K562 (cell line): ENCODE data around the gene VPS18. TPM values are rescaled to one million over a fixed set of nuclear protein-coding genes. Genes with fewer than 3 reads are reported as not detected.

Experiments used
- ATAC-seq: fragments of 200-7000 bp; cut with Tn5 transposase; 3 replicates; pipeline ENCODE4 v1.9.1; 2020; ENCODE audit warnings: moderate library complexity
- BruUV-seq: library from RNA; stranded (reverse); fragments of 400-500 nt; replicated peaks from 2 replicates; lab custom pipeline; 2021; lab: Mats Ljungman, UMichigan
- CTCF ChIA-PET: fragments of 300-600 bp; formaldehyde crosslinking; extraction: SDS; loops from one replicate; lab custom pipeline; 2021; ENCODE audit warnings: low intra/inter-chr PET ratio; lab: Yijun Ruan, JAX
- POLR2A ChIA-PET: fragments of 300-600, 350-650 bp; sonication (Branson Sonifier 250); formaldehyde crosslinking; extraction: SDS; loops from one replicate; lab custom pipeline; 2021; ENCODE audit warnings: antibody characterized with exemption, inconsistent platforms; lab: Yijun Ruan, JAX
- DNase-seq, 4 experiments: peaks; one replicate each; pipeline versions ENCODE4 v3.0.0 to v3.0.0-alpha.2; 2011 to 2018; ENCODE audit warnings: low spot score in 3 of 4, mixed read lengths in 3 of 4; ENCODE audit errors: extremely low read depth in 1 of 4
- FAIRE-seq: peaks from 2 replicates; lab custom pipeline; 2011; peaks lifted over from hg19 to GRCh38; lab: Jason Lieb, UNC
- H2AFZ ChIP-seq: 2 replicates; pipeline ENCODE4 v1.6.0; 2011; ENCODE audit warnings: low read depth, low read length, control low read depth, inconsistent platforms
- H3K27ac ChIP-seq: fragments of 200-600 bp; 3 replicates; pipeline ENCODE4 v1.8.0; 2011; ENCODE audit warnings: low read depth, mild to moderate bottlenecking, control low read depth, inconsistent platforms, low read length, moderate library complexity, mixed read lengths; ENCODE audit errors: extremely low read depth
- H3K27me3 ChIP-seq, 2 experiments: fragments of 300-600 bp in 1 of 2; 2 replicates in 1 of 2; 3 replicates in 1 of 2; pipeline versions ENCODE4 v1.6.0 to v1.8.0; 2011; ENCODE audit warnings: inconsistent platforms in 2 of 2, low read length in 2 of 2, mild to moderate bottlenecking in 1 of 2, mixed read lengths in 1 of 2, moderate library complexity in 1 of 2; ENCODE audit not compliant: control insufficient read depth in 2 of 2, insufficient read depth in 2 of 2
- H3K36me3 ChIP-seq: fragments of 300-600 bp; 3 replicates; pipeline ENCODE4 v1.8.0; 2011; ENCODE audit warnings: mild to moderate bottlenecking, low read length, inconsistent platforms; ENCODE audit not compliant: control insufficient read depth, insufficient read depth
- H3K4me1 ChIP-seq, 2 experiments: fragments of 200-600 bp in 1 of 2; replicated peaks in 1 of 2; 2 replicates in 1 of 2; 3 replicates in 1 of 2; pipeline versions ENCODE4 v1.5.1 to v1.8.0; 2011; ENCODE audit warnings: inconsistent platforms in 2 of 2, low read length in 2 of 2, mild to moderate bottlenecking in 1 of 2, mixed read lengths in 1 of 2, moderate library complexity in 1 of 2; ENCODE audit not compliant: control insufficient read depth in 2 of 2, insufficient read depth in 2 of 2
- H3K4me2 ChIP-seq: 2 replicates; pipeline ENCODE4 v1.6.1; 2011; ENCODE audit warnings: low read length, control low read depth, inconsistent platforms, mixed read lengths; ENCODE audit not compliant: insufficient read depth
- H3K4me3 ChIP-seq: fragments of 200-600 bp; sonication (generic), shearing (Covaris generic); 2 replicates; pipeline ENCODE4 v1.5.1; 2016; ENCODE audit warnings: control low read depth, inconsistent platforms
- H3K79me2 ChIP-seq: fragments of 200-600 bp; 3 replicates; pipeline ENCODE4 v1.8.0; 2011; ENCODE audit warnings: low read length, inconsistent platforms; ENCODE audit not compliant: control insufficient read depth, insufficient read depth
- H3K9ac ChIP-seq, 2 experiments: 2 replicates each; pipeline versions ENCODE4 v1.6.0 to v1.6.1; 2011; ENCODE audit warnings: low read depth in 2 of 2, low read length in 2 of 2, control low read depth in 1 of 2, inconsistent platforms in 1 of 2, mild to moderate bottlenecking in 1 of 2, mixed read lengths in 1 of 2; ENCODE audit not compliant: insufficient read depth in 1 of 2
- H3K9me1 ChIP-seq: one replicate; pipeline ENCODE4 v1.6.0; 2011; ENCODE audit warnings: inconsistent platforms, mild to moderate bottlenecking, low read length, moderate library complexity; ENCODE audit not compliant: control insufficient read depth, insufficient read depth
- H3K9me3 ChIP-seq: replicated peaks from 2 replicates; pipeline ENCODE4 v1.5.1; 2011; ENCODE audit warnings: low read depth, low read length, inconsistent platforms; ENCODE audit not compliant: control insufficient read depth, insufficient read depth
- H4K20me1 ChIP-seq: replicated peaks from 2 replicates; pipeline ENCODE4 v1.6.1; 2011; ENCODE audit warnings: low read length, inconsistent platforms, mixed read lengths; ENCODE audit not compliant: control insufficient read depth, insufficient read depth
- HNRNPLL ChIP-seq: fragments of 200-400 bp; formaldehyde crosslinking; IDR thresholded peaks from 2 replicates; pipeline ENCODE4 v1.6.1; 2017; ENCODE audit warnings: low read length, low read depth, mild to moderate bottlenecking; ENCODE audit not compliant: poor library complexity, severe bottlenecking
- L3MBTL2 ChIP-seq: fragments of 450-650 bp; IDR thresholded peaks from 2 replicates; pipeline ENCODE4 v1.6.1; 2016; ENCODE audit warnings: mild to moderate bottlenecking, moderate library complexity
- MEF2A ChIP-seq: IDR thresholded peaks from 2 replicates; pipeline ENCODE4 v1.6.1; 2011; ENCODE audit warnings: low read depth, mild to moderate bottlenecking, low read length, moderate library complexity; ENCODE audit not compliant: control insufficient read depth
- POLR2G ChIP-seq: fragments of 200-400 bp; formaldehyde crosslinking; IDR thresholded peaks from 2 replicates; pipeline ENCODE4 v1.6.1; 2017; ENCODE audit warnings: low read depth, mild to moderate bottlenecking, antibody characterized with exemption, low read length, moderate library complexity
- RNF2 ChIP-seq: sonication (generic); IDR thresholded peaks from 2 replicates; pipeline ENCODE4 v1.6.1; 2016
- TAF7 ChIP-seq: fragments of 450-650 bp; IDR thresholded peaks from 2 replicates; pipeline ENCODE4 v1.6.1; 2016; ENCODE audit warnings: missing genetic modification characterization, missing compliant biosample characterization
- TOE1 ChIP-seq, 2 experiments: fragments of 450-650 bp in 1 of 2; sonication (generic) in 1 of 2; formaldehyde crosslinking in 1 of 2; IDR thresholded peaks; 2 replicates each; pipeline versions ENCODE4 v1.7.1 to v1.8.0; 2016 to 2022; ENCODE audit warnings: borderline replicate concordance in 2 of 2, mild to moderate bottlenecking in 2 of 2, antibody characterized with exemption in 1 of 2, inconsistent platforms in 1 of 2, low read depth in 1 of 2, missing genetic modification reagents in 1 of 2, moderate library complexity in 1 of 2
- YY1 ChIP-seq, 3 experiments: IDR thresholded peaks; 2 replicates each; pipeline ENCODE4 v1.6.1; 2011; ENCODE audit warnings: low read length in 2 of 3, mild to moderate bottlenecking in 2 of 3, moderate library complexity in 2 of 3, borderline replicate concordance in 1 of 3, control low read depth in 1 of 3, low read depth in 1 of 3; ENCODE audit not compliant: insufficient read depth in 3 of 3, insufficient replicate concordance in 2 of 3, control insufficient read depth in 1 of 3, insufficient read length in 1 of 3; ENCODE audit errors: extremely low read depth in 1 of 3
- WGBS: fragments of 100-300 bp; shearing (Covaris generic); methylation state at CpG from one replicate; pipeline ENCODE4 v1.1.6; 2016; ENCODE audit warnings: low coverage, mixed read lengths; ENCODE audit not compliant: insufficient coverage; ENCODE audit errors: missing lambda C conversion rate; 5-methylcytosine and 5-hydroxymethylcytosine counted together
- in situ Hi-C: fragments of 300-500 bp; cut with MboI; formaldehyde crosslinking; loops from 4 replicates; pipeline ENCODE4 v1.15.0; 2018; ENCODE audit warnings: inconsistent platforms, mixed read lengths
- intact Hi-C: fragments of 100-400 bp; cut with micrococcal nuclease; formaldehyde crosslinking; loops from 2 replicates; pipeline ENCODE4 v1.14.2; 2022
- polyA plus RNA-seq, 8 experiments: library from polyadenylated mRNA; depleted of rRNA in 4 of 8; stranded (reverse) in 5 of 8; unstranded in 3 of 8; fragments of >200 nt; fragmentation: Nextera tagmentation in 2 of 8; fragmentation: Illumina TruSeq in 1 of 8; extraction: Ambion mirVana in 2 of 8; extraction: Trizol in 1 of 8; gene quantifications; 2 replicates each; pipeline versions ENCODE4 v1.2.1 to v1.2.3, GENCODE V29; 2011 to 2014; ENCODE audit warnings: inconsistent platforms in 1 of 8, missing spikeins in 1 of 8
- total RNA-seq, 7 experiments: library from RNA; depleted of rRNA in 6 of 7; stranded (reverse); fragments of >200 nt in 6 of 7; fragmentation: Illumina TruSeq in 2 of 7; extraction: Trizol in 2 of 7; gene quantifications; 2 replicates each; pipeline versions ENCODE4 v1.2.1 to v1.2.3, GENCODE V29; 2011 to 2021; ENCODE audit warnings: low replicate concordance in 1 of 7
- TF ChIP-seq, protein P1 (sequence below): IDR thresholded peaks from 3 replicates; pipeline ENCODE4 v1.6.1; 2011; ENCODE audit warnings: borderline replicate concordance, mild to moderate bottlenecking, moderate library complexity; ENCODE audit not compliant: insufficient read length; ENCODE audit errors: extremely low read depth
- TF ChIP-seq, protein P2 (sequence below): sonication (generic); formaldehyde crosslinking; IDR thresholded peaks from 2 replicates; pipeline ENCODE4 v1.9.0; 2022; ENCODE audit warnings: mild to moderate bottlenecking, missing genetic modification reagents
- TF ChIP-seq, protein P3 (sequence below): fragments of 250-450 bp; sonication (Bioruptor Pico); IDR thresholded peaks from 2 replicates; pipeline ENCODE4 v1.8.0; 2022; ENCODE audit warnings: inconsistent platforms, mild to moderate bottlenecking, moderate library complexity, borderline replicate concordance
- TF ChIP-seq, protein P4 (sequence below): fragments of 450-650 bp; IDR thresholded peaks from 2 replicates; pipeline ENCODE4 v1.6.1; 2016; ENCODE audit warnings: low read depth, mild to moderate bottlenecking, moderate library complexity

VPS18 gene
- total and polyA plus RNA-seq, 9 of the 15 experiments (the other 6 are each of a cell fraction or from before 2014, with no cell fraction given), result 0.73 to 19.9 (median 8.5) TPM

DNA sequence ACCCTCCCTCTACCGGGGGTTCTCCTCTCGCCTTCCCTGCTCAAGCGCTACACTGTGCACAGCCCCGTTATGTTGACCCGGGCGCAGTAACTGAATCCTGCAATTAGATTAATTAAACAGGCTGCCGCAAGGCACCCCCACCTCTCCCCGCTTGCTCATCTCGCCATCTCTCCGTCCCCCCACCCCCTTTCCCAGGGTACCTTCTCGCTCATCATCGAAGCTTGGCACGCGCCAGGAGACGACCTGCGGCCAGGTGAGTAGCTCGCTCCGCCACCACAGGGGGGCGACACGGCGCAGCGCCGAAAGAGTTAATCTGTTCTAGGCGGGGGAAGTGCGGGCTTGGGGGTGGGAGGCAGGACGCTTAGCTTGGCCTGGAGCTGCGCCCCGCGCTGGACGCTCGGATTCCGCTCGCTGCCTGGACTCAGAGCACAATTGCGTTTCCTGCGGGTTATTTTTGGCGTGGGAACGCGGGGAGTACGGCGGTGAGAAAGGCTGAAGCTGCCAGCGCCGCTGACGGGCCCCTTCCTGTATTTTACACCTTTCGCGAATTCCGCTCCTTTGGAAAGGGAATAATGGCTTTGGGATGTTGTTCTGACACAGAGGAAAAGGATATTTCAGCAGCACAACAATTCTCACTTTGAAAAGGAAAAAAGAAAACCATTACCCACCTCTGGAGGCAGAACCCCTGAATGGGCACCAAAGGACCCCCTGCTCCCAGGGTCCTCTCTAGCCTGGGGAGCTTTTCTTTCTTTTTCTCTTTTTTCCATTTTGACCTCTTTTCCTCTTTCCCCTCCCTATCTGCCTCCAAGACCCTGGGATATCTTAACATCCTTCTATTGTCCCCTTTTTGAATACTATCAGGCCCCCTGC lies 36.4 kb downstream of the VPS18 start:
- H3K36me3 ChIP-seq, result no peaks in the 10 kb centered on the region
- peak; percentile 82 to 84 (median 83) for DNase-seq
- peak; percentile 84 for FAIRE-seq
- POLR2A ChIA-PET, result interaction anchor here (0.6 to 1.5 kb wide), 10 partner anchors 9 to 511 kb away, joined by 3 to 7 read pairs (median 3); partner anchors contain the start of gene INO80
- H3K4me1 ChIP-seq, result peaks cover 15 to 63% of the 10 kb centered on the region in 2 experiments
- H3K27ac ChIP-seq, result no peak overlapping the region
- TSS peak; percentile 47 for BruUV-seq
- H3K9me3 ChIP-seq, result no peaks in the 10 kb centered on the region
- 0 out of 2 replicates have a peak, but pooled peaks cover 4% of the 10 kb centered on the region for H4K20me1 ChIP-seq
- H2AFZ ChIP-seq, result peak overlapping the region; percentile 94
- peak; percentile 64 for ATAC-seq
- peak overlapping the region; percentile 24 to 92 for H3K9ac ChIP-seq
- intact Hi-C loops (no loop called here), in situ Hi-C loops (no loop called here)
- H3K9me1 ChIP-seq, result peaks cover 3% of the 10 kb centered on the region
- H3K79me2 ChIP-seq, result no peaks in the 10 kb centered on the region
- WGBS, result 3% methylated on average over 42 of the region's 46 CpGs
- CTCF ChIA-PET, result interaction anchor here (0.8 kb wide), 1 partner anchor 254 kb away, joined by 3 read pairs; no protein-coding TSS in a partner anchor
- peak overlapping the region; percentile 75 for H3K4me2 ChIP-seq
- H3K27me3 ChIP-seq, result peaks cover 0 to 19% of the 10 kb centered on the region in 2 experiments; a peak in 2 of 5 replicates
- peak overlapping the region; percentile 54 for H3K4me3 ChIP-seq
- TF ChIP-seq YY1 (IDR thresholded peaks at IDR 0.05; ENCODE audit: borderline replicate concordance in 1 of 3, control insufficient read depth in 1 of 3, extremely low read depth in 1 of 3, insufficient read depth in 3 of 3, insufficient read length in 1 of 3, insufficient replicate concordance in 2 of 3, low read depth in 1 of 3, low read length in 2 of 3) (peak in 1 of 3 experiments; percentile 8), TOE1 (IDR thresholded peaks at IDR 0.05; ENCODE audit: borderline replicate concordance) (peak; percentile 65; the same call in 1 of the 2 replicates), TOE1 (CRISPR knock-in tag; IDR thresholded peaks at IDR 0.05; ENCODE audit: borderline replicate concordance, low read depth) (no peak), L3MBTL2 (peak; percentile 80), MEF2A (peak; percentile 72), POLR2G (peak; percentile 63; the same call in 1 of the 2 replicates), HNRNPLL (peak; percentile 68), RNF2 (peak; percentile 28; the same call in 1 of the 2 replicates), TAF7 (no peak)
- TF ChIP-seq, protein P1, sequence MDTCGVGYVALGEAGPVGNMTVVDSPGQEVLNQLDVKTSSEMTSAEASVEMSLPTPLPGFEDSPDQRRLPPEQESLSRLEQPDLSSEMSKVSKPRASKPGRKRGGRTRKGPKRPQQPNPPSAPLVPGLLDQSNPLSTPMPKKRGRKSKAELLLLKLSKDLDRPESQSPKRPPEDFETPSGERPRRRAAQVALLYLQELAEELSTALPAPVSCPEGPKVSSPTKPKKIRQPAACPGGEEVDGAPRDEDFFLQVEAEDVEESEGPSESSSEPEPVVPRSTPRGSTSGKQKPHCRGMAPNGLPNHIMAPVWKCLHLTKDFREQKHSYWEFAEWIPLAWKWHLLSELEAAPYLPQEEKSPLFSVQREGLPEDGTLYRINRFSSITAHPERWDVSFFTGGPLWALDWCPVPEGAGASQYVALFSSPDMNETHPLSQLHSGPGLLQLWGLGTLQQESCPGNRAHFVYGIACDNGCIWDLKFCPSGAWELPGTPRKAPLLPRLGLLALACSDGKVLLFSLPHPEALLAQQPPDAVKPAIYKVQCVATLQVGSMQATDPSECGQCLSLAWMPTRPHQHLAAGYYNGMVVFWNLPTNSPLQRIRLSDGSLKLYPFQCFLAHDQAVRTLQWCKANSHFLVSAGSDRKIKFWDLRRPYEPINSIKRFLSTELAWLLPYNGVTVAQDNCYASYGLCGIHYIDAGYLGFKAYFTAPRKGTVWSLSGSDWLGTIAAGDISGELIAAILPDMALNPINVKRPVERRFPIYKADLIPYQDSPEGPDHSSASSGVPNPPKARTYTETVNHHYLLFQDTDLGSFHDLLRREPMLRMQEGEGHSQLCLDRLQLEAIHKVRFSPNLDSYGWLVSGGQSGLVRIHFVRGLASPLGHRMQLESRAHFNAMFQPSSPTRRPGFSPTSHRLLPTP, result no peak
- TF ChIP-seq, protein P2, sequence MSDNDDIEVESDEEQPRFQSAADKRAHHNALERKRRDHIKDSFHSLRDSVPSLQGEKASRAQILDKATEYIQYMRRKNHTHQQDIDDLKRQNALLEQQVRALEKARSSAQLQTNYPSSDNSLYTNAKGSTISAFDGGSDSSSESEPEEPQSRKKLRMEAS (CRISPR knock-in tag), result peak; percentile 78
- TF ChIP-seq, protein P3, sequence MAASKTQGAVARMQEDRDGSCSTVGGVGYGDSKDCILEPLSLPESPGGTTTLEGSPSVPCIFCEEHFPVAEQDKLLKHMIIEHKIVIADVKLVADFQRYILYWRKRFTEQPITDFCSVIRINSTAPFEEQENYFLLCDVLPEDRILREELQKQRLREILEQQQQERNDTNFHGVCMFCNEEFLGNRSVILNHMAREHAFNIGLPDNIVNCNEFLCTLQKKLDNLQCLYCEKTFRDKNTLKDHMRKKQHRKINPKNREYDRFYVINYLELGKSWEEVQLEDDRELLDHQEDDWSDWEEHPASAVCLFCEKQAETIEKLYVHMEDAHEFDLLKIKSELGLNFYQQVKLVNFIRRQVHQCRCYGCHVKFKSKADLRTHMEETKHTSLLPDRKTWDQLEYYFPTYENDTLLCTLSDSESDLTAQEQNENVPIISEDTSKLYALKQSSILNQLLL, result no peak
- TF ChIP-seq, protein P4, sequence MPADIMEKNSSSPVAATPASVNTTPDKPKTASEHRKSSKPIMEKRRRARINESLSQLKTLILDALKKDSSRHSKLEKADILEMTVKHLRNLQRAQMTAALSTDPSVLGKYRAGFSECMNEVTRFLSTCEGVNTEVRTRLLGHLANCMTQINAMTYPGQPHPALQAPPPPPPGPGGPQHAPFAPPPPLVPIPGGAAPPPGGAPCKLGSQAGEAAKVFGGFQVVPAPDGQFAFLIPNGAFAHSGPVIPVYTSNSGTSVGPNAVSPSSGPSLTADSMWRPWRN, result 0 out of 2 replicates have a peak, but pooled peaks have one; percentile 43
